ENCODE data around the gene CAPN5.

The CAPN5 gene

DNA sequence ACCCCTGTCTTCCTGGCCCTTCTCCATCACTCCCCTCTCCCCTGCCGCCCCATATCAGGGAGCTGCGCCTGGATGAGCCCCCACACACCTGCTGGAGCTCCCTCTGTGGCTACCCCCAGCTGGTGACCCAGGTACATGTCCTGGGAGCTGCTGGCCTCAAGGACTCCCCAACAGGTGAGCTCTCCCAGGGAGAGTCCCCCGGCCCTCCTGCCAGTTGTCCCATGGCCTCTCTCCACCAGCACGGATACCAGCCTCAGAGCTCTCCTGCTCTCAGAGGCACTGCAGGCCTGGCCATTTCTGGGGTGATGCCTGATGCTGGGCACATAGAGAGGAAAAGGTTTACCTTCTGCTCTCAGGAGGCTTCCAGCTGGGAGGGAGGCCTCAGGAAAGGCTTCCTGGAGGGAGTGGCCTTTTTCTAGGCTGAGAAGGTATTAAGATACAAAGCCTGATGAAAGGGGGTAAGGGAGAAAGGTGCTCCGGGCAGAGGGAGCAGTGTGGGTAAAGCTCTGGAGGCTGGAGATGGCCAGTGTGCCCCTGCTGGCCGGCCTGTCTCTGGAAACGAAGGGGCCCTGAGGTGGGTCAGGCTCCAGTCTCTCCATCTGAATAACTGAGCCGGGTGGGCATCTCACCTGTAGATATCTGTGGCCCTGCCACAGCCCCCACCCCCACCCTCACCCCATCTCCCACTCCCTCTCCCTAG, 55.3 kb downstream of the CAPN5 start:
- DNase-seq = no peak

DNA sequence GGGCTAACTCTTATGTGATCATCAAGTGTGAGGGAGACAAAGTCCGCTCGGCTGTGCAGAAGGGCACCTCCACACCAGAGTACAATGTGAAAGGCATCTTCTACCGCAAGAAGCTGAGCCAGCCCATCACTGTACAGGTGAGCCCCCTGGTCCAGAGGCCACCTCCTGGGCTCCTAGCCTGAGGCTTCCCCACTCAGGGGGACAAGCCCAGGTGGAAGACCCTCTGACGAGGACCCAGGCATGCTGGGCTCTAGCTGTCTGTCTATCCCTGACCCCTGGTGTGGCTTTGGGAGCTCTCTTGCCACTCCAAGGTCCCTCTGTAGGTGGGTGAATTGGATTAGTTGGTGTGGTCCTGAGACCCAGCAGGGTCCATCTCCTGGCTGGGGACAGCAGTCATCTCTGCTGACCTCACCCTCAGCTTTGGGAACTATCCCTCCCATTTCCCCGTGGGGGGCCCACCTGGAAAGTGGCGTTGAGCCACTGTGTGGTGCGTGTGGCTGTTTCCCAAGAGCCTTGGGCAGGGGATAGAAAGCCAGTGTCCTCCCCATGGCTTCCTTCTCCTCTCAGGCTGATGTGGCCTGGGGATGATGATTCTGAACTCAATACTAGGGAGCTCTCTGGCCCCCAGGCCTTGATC, 55.9 kb downstream of the CAPN5 start:
- no peak for DNase-seq

DNA sequence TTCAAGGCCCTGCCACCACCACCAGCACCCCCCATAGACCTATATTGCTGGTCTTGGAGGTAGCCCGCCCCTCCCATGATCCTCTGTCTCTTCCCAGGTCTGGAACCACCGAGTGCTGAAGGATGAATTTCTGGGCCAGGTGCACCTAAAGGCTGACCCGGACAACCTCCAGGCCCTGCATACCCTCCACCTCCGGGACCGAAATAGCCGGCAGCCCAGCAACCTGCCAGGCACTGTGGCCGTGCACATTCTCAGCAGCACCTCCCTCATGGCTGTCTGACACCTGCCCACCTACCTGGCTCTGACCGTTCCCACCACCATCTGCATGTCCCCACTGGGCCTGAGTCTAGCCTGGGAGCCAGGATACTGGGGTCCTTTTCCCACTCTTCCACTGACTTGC, 56.8 kb downstream of the CAPN5 start:
- DNase-seq = no peak

DNA sequence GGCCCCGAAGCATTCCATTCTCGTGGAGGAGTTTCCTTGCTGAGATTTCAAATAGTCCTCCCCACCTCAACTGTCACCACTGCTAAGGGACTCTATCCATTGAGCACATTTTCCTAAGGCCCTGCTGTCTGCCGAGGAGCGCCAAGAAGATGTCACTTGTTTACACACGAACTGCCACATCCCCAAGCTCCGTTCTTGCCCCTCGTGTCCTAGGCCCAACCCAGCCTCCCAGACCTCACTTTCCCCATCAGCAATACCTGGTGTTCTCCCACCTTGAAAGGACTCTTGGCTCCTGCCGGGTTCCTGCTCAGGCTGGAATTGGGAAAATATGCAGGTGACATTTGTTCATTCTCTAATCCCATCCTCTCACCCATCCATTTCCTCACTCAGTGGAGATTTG, 57.3 kb downstream of the CAPN5 start:
- no peak for DNase-seq

DNA sequence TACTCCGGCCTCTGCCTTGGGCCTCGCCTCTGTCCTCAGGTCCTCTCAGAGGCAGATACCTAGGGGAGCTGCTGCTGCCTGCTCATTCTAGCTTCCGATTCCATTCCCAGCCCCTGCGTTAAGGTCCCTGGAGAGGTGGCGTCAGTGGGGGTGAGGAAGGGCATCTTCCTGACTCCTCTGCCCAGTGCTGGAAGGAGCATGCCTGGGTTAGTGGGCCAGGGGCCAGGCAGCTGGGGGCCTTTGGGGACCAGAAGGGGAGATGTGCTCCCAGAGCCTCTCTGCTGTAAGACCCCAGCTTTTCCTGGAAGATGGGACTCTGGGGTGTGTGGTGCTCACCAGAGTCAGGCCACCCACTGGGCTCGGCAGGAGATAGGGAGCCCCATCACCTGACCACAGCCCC, 57.7 kb downstream of the CAPN5 start:
- no peak for DNase-seq

DNA sequence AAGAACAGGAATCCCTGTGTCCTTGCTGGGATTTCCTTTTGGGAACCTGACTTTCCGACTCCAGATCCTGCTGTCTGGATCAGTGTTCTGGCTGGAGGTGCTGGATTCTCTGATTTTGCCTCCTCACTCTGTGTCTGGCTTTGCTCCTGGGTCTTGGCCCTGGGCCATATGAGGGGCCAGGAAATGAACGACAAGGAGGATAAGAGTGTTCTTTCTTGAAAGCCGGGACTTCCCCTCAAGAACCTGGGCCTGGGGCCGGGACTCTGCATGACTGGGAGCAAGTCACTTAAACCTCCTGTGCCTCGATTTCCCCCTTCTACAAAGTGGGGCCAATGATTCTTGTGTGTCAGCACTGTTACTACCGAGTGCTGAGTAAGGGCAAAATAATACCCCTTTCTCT, 58.4 kb downstream of the CAPN5 start:
- no peak for DNase-seq

DNA sequence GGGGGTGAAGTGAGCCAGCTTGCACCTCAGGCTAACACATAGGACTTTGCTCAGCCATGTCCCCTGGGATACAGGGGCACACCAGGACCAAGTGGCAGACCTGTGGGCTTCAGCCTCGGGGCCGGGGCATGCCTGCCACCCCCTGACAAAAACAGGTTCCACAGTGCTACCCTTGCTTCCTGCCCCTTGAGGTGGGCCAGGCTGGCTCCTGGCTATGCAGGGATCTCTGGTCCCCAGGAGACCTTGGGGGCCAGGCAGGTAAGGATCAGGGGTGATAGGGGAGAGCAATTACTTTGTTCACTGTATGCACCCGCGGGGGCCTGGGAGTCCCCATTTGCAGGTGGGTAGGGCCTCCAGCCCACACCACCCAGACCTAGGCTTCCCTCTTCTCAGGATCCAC, 58.9 kb downstream of the CAPN5 start:
- DNase-seq = no peak

DNA sequence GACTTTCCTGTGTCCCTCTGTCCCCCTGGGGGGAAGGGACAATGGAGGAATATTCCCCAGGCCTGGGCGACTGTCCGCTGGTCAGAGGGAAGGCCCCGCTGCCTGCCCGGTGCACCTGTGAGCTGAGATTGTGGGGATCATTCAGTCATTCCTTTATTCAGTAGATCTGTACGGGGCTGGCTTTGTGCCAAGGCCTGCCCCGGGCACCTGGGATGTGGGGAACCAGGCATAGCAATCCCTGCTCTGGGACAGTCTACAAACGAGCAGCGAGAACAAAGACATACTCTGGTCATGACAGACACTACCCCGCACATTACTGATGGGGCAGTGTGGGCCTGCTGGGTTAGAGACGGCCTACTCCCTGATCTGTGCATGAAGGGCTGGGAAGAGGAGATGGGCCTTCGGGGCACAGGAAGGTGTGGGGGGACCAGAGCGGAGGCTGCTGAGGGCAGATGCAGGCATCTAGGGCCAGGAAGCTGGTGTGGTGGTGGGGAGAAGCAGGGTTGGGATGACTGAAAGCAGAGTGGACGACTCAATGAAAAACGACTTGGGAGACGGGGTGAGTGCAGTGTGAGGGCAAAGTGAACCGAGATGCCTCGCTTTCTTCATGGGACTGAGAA, 59.5 kb downstream of the CAPN5 start:
- no peak for DNase-seq

DNA sequence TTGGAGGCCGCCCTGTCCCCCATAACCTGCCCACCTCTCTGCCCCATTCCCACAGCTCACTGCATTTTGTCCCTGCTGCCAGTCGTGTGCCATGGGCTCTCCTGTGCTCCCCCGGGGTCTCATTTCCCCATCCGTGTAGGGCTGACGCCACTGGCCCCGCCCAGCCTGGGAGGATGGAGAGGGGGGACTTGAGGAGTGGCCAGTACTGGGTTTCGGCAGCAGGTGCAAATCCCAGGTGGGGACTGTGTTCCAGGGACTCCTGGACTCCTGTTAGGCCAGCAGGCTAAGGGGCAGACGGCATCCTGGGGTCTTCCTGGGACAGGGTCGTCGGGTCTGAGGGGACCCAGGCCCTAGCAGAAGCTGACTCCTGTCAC, 60.1 kb downstream of the CAPN5 start:
- DNase-seq = no peak

DNA sequence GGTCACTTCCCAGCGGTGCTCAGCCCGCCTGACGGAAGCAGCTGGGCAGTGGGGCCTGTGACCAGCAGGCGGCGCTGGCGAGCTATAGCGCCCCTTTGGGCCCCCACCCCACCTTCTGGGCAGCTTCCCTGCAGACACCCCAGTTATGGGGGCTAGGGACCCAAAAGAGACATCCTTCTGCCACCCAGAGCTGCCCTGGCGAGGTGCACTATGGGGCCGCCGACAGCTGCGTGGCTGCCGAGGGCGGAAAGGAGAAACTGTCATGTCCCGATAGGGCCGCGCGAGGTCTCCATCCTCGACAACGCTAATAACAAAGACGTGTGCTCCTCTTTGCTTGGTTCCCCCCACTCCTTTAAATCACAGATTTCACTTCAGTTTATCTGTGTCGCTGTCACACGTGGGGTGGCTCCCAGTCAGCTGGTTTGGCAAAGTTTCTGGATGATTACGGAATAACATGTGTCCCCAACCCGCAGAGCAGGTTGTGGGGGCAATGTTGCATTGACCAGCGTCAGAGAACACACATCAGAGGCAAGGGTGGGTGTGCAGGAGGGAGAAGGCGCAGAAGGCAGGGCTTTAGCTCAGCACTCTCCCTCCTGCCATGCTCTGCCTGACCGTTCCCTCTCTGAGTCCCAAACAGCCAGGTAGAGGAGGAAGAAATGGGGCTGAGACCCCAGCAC, 60.6 kb downstream of the CAPN5 start:
- peak; percentile 90 for DNase-seq

DNA sequence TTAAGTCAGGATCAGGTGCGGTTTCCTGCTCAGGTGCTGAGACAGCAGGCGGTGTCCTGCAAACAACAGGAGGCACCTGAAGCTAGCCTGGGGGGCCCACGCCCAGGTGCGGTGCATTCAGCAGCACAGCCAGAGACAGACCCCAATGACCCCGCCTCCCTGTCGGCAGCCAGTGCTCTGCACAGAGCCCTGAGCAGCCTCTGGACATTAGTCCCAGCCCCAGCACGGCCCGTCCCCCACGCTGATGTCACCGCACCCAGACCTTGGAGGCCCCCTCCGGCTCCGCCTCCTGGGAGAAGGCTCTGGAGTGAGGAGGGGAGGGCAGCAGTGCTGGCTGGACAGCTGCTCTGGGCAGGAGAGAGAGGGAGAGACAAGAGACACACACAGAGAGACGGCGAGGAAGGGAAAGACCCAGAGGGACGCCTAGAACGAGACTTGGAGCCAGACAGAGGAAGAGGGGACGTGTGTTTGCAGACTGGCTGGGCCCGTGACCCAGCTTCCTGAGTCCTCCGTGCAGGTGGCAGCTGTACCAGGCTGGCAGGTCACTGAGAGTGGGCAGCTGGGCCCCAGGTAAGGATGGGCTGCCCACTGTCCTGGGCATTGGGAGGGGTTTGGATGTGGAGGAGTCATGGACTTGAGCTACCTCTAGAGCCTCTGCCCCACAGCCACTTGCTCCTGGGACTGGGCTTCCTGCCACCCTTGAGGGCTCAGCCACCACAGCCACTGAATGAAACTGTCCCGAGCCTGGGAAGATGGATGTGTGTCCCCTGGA, 61.3 kb downstream of the CAPN5 start, which contains the start of gene MYO7A:
TSS of gene MYO7A (plus strand) at position 327 of the 772 bp plus-strand sequence. CDS start 2,389 bp downstream, outside the sequence.
- peak; percentile 86 for DNase-seq

DNA sequence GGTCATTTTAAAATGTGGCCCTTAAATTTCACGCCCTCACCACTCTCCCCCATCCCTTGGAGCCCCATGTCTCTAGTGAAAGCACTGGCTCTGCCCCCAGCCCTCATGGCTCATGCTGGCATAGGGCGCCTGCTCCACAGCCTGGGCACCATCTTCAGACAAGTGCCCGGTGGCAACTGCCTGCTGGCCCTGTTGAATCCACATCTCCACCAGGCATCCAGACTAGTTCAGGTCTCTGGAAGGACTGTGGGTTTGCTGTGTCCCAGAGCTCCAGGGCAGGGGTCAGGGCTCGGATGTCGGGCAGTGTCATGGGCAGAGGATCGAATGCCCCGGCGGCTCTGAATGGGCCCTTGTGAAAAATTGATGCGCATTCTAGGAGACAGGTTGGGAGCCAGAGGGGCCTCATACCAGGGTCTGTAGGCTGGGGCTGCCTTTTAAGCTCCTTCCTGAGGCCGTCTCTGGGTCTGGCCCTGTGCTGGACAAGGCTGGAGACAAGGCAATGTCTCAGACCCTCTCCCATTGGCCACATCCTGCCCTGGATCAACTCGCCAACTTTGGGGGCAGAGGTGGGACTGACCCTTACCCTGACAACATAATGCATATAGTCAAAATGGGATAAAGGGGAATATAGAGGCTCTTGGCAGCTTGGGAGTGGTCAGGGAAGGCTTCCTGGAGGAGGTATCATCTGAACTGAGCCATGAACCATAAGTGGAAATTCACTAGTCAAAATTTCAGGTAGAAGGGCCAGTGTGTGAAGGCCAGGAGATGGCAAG, 62.5 kb downstream of the CAPN5 start:
- DNase-seq = no peak

DNA sequence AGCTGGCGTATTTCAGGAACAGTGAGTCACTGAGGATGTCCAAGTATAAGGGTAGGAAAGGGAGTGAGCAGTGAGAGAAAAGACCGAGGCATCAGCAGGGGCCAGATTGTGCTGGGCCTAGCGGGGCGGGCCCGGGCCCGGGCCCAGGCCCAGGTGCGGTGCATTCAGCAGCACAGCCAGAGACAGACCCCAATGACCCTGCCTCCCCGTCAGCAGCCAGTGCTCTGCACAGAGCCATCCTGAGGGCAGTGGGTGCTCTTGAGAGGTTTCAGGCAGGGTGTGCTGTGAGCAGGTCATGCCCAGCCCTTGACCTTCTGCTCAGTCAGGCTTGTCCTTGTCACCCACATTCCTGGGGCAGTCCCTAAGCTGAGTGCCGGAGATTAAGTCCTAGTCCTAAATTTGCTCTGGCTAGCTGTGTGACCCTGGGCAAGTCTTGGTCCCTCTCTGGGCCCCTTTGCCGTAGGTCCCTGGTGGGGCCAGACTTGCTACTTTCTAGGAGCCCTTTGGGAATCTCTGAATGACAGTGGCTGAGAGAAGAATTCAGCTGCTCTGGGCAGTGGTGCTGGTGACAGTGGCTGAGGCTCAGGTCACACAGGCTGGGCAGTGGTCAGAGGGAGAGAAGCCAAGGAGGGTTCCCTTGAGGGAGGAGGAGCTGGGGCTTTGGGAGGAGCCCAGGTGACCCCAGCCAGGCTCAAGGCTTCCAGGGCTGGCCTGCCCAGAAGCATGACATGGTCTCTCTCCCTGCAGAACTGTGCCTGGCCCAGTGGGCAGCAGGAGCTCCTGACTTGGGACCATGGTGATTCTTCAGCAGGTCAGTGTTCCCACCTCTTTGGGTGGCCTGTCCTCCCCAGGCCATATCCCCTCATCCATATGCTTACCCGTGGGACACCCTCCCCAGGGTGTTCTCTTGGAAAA, 63.3 kb downstream of the CAPN5 start:
- no peak for DNase-seq

DNA sequence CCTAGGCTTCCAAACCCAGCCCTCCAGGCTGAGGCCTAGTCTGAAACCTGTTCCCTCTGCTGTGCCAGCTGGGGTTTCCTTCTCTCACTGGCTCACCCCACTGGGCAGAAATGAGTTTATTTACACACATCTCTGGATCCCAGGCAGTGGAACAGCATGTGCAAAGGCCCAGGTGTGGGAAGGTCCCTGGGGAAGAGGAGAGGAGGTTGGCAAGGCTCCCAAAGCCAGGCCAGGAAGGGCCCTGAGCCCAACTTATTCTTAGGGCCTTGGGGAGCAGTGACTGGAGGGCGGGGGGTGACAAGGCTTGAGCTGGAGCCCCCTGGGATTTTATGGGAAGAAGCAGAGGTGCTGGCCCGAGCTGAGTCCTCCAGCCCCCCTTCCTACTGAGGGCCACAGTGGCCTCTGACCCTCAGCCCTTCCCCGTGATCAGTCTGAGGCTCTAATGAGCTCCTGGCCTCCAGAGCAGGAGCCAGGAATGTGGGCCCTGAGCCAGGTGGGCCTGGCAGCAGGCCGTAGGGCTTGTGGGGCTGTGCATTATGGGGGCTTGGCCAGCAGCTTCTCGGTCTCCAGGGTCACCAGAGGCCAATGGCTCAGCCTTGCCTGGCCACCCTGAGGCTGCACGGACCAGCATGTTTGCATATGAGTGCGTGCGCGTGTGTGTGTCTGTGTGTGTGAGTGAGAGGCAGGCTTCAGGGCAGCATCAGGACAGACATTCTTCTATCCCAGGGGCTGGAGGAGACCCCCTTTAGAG, 64.2 kb downstream of the CAPN5 start:
- peak; percentile 57 for DNase-seq

DNA sequence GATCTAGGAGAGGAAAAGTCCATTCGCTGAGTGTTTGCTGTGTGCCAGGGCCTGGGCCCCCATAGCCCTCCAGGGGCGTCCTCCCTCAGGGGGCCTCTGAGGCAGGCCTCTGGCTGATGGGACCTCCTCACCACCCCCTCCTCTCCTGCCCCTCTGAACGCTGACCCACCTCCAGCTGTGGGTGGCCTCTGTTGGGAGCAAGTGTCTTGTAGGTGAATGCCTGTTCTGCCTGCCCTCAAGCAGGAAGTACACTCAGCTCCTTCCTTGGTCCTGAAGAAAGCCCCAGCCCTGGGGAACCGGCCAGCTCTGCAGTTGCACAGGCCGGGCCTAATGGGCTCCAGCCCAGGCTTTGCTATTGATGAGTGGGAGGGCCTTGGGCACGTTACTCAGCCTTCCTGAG, 64.8 kb downstream of the CAPN5 start:
- DNase-seq = no peak

DNA sequence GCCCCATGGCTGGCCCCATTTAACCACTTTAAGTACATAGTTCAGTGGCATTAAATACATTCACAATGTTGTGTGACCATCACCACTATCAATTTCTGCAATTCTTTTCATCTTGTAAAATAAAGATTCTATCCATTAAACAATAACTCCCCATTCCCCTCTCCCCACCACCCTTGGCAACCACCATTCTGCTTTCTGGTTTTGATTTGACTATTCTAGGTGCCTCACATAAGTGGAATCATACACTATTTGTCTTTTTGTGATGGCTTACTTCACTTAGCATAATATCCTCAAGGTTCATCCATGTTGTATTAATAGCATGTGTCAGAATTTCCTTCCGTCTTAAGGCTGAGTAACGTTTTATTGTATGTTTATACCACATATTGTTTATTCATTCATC, 68.3 kb downstream of the CAPN5 start:
- DNase-seq = no peak

DNA sequence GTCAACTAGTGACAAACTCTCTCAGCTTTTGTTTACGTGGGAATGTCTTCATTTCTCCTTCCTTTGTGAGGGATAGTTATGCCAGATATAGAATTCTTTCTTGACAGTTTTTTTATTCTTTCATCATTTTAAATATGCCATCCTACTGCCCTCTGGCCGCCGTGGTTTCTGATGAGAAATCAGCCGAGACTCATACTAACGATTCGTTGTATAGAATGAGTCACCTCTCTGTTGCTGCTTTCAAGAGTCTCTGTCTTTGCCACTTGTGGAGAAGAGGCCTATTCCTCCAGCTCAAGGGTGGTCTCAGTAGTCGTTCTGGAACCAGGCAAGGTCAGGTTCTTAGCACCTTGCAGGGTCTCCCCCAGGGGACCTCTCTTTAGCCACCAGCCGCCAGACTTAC, 69.3 kb downstream of the CAPN5 start:
- DNase-seq = no peak

DNA sequence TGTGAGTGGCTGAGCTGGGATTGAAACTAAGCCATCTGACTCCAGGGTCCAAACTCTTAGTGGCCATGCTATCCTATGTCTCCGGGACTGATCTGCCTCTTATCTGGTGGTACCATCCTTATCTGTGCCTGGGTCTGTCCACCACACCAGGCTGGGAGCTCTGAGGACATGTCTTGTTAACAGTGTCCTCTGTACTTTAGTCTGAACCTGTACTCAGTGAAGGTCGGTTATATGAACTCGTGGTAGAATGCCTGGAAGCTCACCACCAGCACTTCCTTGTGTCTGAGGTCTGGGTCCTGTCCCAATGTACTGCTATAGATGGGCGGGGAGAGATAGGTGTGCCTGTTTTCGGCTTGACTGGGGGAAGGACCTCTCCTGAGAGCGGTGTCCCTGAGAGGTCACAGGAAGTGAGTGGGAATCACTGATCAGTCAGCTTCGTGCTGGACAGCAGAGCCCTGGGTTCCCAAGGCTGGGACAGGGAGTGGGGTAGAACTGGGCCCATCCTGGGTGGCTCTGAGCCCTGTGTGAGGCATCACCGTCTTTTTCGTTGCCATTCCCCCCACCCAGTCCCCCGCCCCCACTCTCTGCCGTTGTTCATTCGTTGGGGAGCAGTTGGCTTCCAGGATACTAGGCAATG, 70.1 kb downstream of the CAPN5 start:
- DNase-seq = no peak

DNA sequence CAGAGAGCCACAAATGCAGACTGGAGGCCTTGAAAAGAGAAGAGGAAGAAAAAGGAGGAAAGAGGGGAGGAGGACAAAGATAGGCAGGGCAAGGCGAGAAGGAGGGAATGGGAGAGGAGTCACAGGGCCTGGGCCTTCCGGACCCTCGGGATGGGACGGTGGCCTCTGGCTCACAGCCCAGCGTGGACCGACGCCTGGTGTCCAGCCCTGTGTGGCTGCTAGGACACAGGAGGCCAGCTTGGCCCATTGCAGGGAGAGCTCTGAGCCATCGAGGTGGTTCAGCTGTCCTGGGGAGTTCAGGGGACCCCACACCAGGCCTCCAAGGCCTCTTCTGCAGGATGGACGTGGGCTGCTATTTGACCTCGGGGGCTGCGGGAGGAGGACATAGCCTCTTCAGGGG, 70.7 kb downstream of the CAPN5 start:
- no peak for DNase-seq
